HG02759 (cell line): ENCODE measurements around the gene FAM171A2.

Source experiments
- ATAC-seq: cut with Tn5 transposase; IDR thresholded peaks from one replicate; pipeline ENCODE4 v1.9.1; 2021; ENCODE audit warnings: mild to moderate bottlenecking, moderate library complexity; ENCODE audit not compliant: unreplicated experiment

The FAM171A2 gene

GRCh38 chr17:44308320-44308818 lies 55.3 kb downstream of the FAM171A2 start, which contains the start of gene RUNDC3A:
Gene RUNDC3A (plus strand): TSS chr17:44308601. CDS start chr17:44308833, 232 bp downstream.
- ATAC-seq = no peak

GRCh38 chr17:44307387-44308186 lies 56.1 kb downstream of the FAM171A2 start:
- no peak for ATAC-seq

GRCh38 chr17:44304651-44305050 lies 59.0 kb downstream of the FAM171A2 start:
- ATAC-seq = no peak
